Activated CD4-positive, alpha-beta T cell treated with anti-CD3 and anti-CD28 coated beads for 36 hours (primary cell): ENCODE measurements around the gene KDM8. TPM values are rescaled to one million over a fixed set of nuclear protein-coding genes. Genes with fewer than 3 reads are reported as not detected.
A peak's percentile ranks its signal among the peaks of the same experiment; 100 is the strongest.

ENCODE experiments used
- ATAC-seq: fragments of 200-7000 bp; cut with Tn5 transposase; one replicate; pipeline ENCODE4 v1.10.0; 2021; ENCODE audit warnings: mild to moderate bottlenecking, moderate library complexity
- CTCF ChIA-PET: fragments of 350-600 bp; sonication (Branson Sonifier 250); formaldehyde crosslinking; loops from one replicate; lab custom pipeline; 2021; ENCODE audit warnings: antibody characterized with exemption; lab: Charles Lee
- POLR2A ChIA-PET: fragments of 350-600 bp; sonication (Branson Sonifier 250); formaldehyde crosslinking; loops from one replicate; lab custom pipeline; 2021; ENCODE audit warnings: antibody characterized with exemption, inconsistent platforms; lab: Charles Lee
- DNase-seq: peaks from one replicate; pipeline ENCODE4 v3.0.0-alpha.2; 2020
- H3K27ac Mint-ChIP-seq: one replicate; pipeline ENCODE4 v1.8.0; 2021; ENCODE audit warnings: mixed read lengths
- H3K27me3 Mint-ChIP-seq: one replicate; pipeline ENCODE4 v1.8.0; 2021; ENCODE audit warnings: mixed read lengths
- H3K36me3 Mint-ChIP-seq: one replicate; pipeline ENCODE4 v1.8.0; 2021; ENCODE audit warnings: low read depth, mixed read lengths
- H3K4me1 Mint-ChIP-seq: one replicate; pipeline ENCODE4 v1.8.0; 2021; ENCODE audit warnings: mixed read lengths
- H3K4me3 Mint-ChIP-seq: one replicate; pipeline ENCODE4 v1.8.0; 2021; ENCODE audit warnings: mild to moderate bottlenecking, moderate library complexity, mixed read lengths
- H3K9me3 Mint-ChIP-seq: one replicate; pipeline ENCODE4 v1.8.0; 2021; ENCODE audit warnings: low read depth, mixed read lengths
- intact Hi-C, 2 experiments: fragments of 100-400 bp; cut with DNase I in 1 of 2; cut with micrococcal nuclease in 1 of 2; formaldehyde crosslinking; loops; one replicate each; pipeline versions ENCODE4 v1.14.2 to v1.15.1; 2022 to 2024; cut with DNase I, micrococcal nuclease
- total RNA-seq, 2 experiments: library from RNA; stranded (reverse); gene quantifications; one replicate each; pipeline ENCODE4 v1.2.3, GENCODE V29; 2021

KDM8 gene
- total RNA-seq, result 10 to 100 TPM in 1 of 2 experiments, 1 to 10 TPM in 1; 9.8 to 10.4 TPM

DNA sequence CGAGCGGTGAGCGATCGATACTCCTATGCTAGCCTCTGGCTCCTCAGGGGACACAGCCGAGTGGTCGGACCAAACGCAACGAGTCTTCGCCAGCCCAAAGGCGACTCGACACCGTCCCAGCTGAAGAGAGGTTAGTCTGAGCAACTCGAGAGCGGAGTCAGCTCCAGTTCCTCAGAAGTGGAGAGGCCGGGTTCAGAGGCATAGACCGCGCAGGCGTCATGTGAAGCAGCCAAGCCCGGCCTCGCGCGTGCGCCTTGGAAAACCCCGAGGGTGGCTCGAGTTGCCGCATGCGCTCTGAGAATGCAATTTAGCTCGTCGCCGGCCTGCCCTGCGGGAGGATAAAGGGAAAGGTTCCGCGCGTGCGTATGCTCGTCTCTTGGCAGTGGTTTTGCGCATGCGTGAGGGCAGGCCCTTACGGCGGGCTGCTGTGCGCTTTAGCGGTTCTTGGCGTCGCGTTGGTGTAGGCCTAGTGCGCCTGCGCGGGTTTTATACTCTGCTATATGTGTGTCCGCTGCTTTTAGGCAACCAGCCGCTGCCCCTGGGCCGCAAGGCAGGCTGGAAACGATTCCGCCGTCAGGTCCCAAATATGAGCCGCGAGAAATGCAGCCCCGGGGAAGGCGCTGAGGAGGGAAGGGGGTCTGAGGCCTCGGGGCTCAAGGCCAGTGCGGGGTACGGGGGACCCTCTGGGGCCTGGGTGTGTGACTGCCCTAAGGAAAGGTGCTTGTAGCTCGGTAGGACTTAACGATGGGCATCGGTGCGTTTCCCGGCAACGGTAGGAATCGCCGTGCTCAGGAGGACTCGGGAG is at the start of gene KDM8:
KDM8 (plus strand) TSS at position 20 of the 805 bp plus-strand sequence. CDS start 6,598 bp downstream, outside the sequence.
- peaks cover 3% of the 10 kb centered on the region for H3K36me3 Mint-ChIP-seq
- intact Hi-C loops, result loop anchor here (1.0 to 5.0 kb wide), 12 partner anchors 24 to 1946 kb away; partner anchors contain the start of genes APOBR (in 1 of the 2), CLN3 (in 1 of the 2), IL21R (in 1 of the 2) and KATNIP (in 1 of the 2)
- peak within 1 kb of the TSS; percentile 89 for H3K4me3 Mint-ChIP-seq
- no peaks in the 10 kb centered on the region for H3K27me3 Mint-ChIP-seq
- DNase-seq (peak; percentile 100), ATAC-seq (peak; percentile 90)
- CTCF ChIA-PET, result interaction anchor here (0.6 to 3.2 kb wide), 12 partner anchors 23 to 201 kb away, joined by 3 to 20 read pairs (median 4); no protein-coding TSS in a partner anchor
- peaks cover 3% of the 10 kb centered on the region for H3K9me3 Mint-ChIP-seq
- H3K27ac Mint-ChIP-seq, result peak within 1 kb of the TSS; percentile 100
- POLR2A ChIA-PET, result interaction anchor here (0.5 to 1.9 kb wide), 22 partner anchors 9 to 1823 kb away, joined by 3 to 8 read pairs (median 4); partner anchors contain the start of genes IL21R and NSMCE1
- H3K4me1 Mint-ChIP-seq, result peaks cover 46% of the 10 kb centered on the region

DNA sequence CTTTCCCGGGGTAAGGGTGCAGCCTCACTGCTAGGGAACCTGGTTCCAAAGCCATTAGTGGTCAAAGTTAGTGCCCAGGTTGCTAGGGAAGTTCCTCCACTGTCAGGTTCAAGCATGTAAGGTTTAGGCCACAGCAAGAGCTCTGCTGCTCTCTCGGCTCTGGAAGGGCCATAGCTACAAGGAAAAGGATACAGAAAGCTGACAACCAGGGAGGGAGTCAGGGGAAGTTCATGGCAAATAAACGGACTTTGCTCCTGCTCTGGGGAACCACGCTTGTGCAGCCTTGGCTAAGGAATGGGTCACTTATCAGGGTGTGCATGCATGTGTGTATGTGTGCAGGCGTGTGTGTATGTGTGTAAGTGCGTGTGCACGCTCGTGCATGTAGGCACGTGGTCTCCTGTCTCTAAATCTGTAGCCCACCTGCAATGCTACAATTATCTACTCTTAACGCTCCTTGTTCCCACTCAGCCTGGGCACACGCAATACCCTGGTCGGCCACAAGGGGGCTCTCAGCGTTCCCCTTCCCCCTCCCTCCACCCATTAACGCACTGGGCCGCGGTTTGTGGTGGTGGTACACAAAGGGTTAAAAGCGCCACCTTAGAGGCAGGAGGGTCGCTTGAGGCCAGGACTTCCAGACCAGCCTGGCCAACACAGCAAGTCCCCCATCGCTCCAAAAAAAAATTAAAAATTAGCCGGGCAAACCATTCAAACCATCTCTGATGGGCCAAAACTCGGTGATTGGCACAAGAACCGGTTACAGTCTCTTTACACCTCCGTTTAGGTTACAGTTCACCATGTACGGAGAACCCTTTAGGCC is 48.4 kb upstream of the KDM8 start:
- peaks cover 8% of the 10 kb centered on the region for H3K9me3 Mint-ChIP-seq
- peaks cover 9% of the 10 kb centered on the region for H3K4me1 Mint-ChIP-seq
- H3K36me3 Mint-ChIP-seq, result peaks cover 2% of the 10 kb centered on the region
- H3K27me3 Mint-ChIP-seq, result no peaks in the 10 kb centered on the region
- ATAC-seq (peak; percentile 87), DNase-seq (peak; percentile 86)
- ChIA-PET CTCF (interaction anchor here (0.6 to 5.0 kb wide), 26 partner anchors 11 to 628 kb away, joined by 3 to 37 read pairs (median 4); partner anchors contain the start of genes IL21R and KDM8), POLR2A (no interaction called here)
- intact Hi-C loops, result loop anchor here (1.0 kb wide), 4 partner anchors 14 to 302 kb away; partner anchors contain the start of gene KDM8 (in 1 of the 2)
- no peak overlapping the region for H3K4me3 Mint-ChIP-seq
- H3K27ac Mint-ChIP-seq, result no peak overlapping the region

DNA sequence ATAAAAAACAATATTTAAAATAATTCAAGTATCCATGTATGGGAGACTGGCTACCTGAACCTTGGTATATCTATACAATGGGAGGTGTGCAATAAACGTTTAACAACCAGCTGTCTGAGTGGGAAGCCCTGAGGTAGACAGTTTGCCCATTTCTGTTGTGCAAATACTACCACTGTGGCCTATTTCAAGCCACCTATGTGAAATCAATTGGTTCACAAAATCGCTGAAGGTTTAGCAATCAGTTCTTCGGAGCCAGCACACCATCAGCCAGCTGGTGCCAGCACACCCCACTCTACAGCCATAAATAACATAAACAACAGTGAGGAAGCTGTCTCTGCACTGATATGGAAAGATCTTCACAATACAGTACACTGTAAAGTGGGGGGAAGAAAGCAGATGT is 46.7 kb upstream of the KDM8 start:
- H3K36me3 Mint-ChIP-seq, result peaks cover 2% of the 10 kb centered on the region
- peaks cover 9% of the 10 kb centered on the region for H3K4me1 Mint-ChIP-seq
- H3K4me3 Mint-ChIP-seq, result no peak overlapping the region
- intact Hi-C loops, result no loop called here
- no peaks in the 10 kb centered on the region for H3K27me3 Mint-ChIP-seq
- CTCF ChIA-PET, result interaction anchor here (0.6 to 5.0 kb wide), 12 partner anchors 9 to 1442 kb away, joined by 3 to 37 read pairs (median 4); no protein-coding TSS in a partner anchor
- H3K9me3 Mint-ChIP-seq, result peaks cover 8% of the 10 kb centered on the region
- ATAC-seq (no peak), DNase-seq (no peak)
- POLR2A ChIA-PET, result no interaction called here
- H3K27ac Mint-ChIP-seq, result no peak overlapping the region

DNA sequence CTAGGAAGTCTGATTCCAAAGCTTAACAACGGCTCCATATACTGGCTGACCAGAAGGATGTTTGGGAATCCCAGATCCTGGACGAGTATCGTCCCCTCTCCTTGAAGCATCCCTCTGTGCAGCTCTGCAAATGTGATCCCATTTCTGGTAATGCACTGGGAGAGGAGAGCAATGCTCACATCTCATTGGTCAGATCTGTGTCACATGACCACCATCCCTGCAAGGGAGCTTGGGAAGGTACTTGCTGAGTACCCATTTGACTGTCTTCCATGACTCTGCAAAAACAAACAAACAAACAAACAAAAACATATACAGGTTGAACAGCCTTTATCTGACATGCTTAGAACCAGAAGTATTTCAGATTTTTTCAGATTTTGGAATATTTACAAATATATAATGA is 41.9 kb upstream of the KDM8 start:
- Mint-ChIP-seq H3K4me3 (no peak overlapping the region), H3K9me3 (peaks cover 15% of the 10 kb centered on the region), H3K36me3 (peaks cover 4% of the 10 kb centered on the region), H3K27me3 (no peaks in the 10 kb centered on the region), H3K4me1 (no peaks in the 10 kb centered on the region), H3K27ac (no peak overlapping the region)
- ATAC-seq, result no peak
- ChIA-PET CTCF (interaction anchor here (1.3 kb wide), 1 partner anchor 8 kb away, joined by 4 read pairs; no protein-coding TSS in a partner anchor), POLR2A (no interaction called here)
- intact Hi-C loops, result no loop called here
- DNase-seq, result no peak

DNA sequence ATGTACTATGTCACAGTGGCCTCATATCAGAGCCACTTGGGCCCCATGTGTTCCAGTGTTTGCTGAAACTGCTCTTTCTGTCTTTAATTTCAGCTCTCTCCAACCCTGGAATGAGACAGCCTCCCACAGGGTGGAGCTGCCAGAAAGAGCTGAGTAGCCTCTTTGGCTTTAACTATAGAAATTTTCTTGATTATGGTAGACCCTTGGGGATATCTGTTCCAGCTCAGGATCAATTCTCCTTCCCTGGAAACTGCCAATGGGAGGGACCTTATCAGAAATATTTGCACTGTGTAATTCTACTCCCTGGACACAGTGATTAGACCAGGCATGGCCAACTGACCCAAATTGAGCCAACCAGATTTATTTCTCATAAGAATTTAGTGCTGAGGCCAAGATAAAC is 39.0 kb upstream of the KDM8 start:
- DNase-seq (no peak), ATAC-seq (no peak)
- Mint-ChIP-seq H3K27me3 (no peaks in the 10 kb centered on the region), H3K4me3 (no peak overlapping the region), H3K4me1 (peaks cover 20% of the 10 kb centered on the region), H3K9me3 (peaks cover 7% of the 10 kb centered on the region), H3K36me3 (peaks cover 2% of the 10 kb centered on the region), H3K27ac (no peak overlapping the region)
- intact Hi-C loops, result no loop called here
- ChIA-PET CTCF (interaction anchor here (0.9 to 3.8 kb wide), 4 partner anchors 9 to 335 kb away, joined by 3 to 22 read pairs (median 4); no protein-coding TSS in a partner anchor), POLR2A (no interaction called here)

DNA sequence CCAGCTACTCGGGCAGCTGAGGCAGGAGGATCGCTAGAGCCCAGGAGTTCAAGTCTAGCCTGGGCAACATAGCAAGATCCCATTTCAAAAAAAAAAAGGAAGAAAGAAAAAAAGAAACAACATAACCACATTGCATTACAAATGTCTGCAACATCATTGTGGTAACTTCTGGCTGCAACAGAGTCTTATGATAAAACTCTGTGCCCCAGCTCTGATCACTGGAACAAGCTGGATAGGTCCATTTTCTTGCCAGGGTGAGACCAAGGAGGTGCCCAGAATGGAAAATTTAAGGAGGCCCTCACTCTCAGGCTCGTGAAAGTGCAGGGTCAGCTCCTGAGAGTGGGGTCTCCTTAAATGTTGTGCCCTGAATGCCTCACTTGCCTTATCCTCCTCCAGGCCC is 37.8 kb upstream of the KDM8 start:
- ATAC-seq, result no peak
- POLR2A ChIA-PET, result no interaction called here
- Mint-ChIP-seq H3K27me3 (no peaks in the 10 kb centered on the region), H3K4me3 (no peak overlapping the region), H3K4me1 (peaks cover 32% of the 10 kb centered on the region), H3K9me3 (peaks cover 7% of the 10 kb centered on the region), H3K27ac (no peak overlapping the region), H3K36me3 (peaks cover 2% of the 10 kb centered on the region)
- DNase-seq, result no peak
- CTCF ChIA-PET, result interaction anchor here (0.5 to 3.8 kb wide), 5 partner anchors 10 to 185 kb away, joined by 3 to 22 read pairs (median 4); no protein-coding TSS in a partner anchor
- intact Hi-C loops, result loop anchor here in 1 of 2 experiments (5.0 kb wide), 1 partner anchor 37 kb away; the partner anchor contains the start of gene KDM8

DNA sequence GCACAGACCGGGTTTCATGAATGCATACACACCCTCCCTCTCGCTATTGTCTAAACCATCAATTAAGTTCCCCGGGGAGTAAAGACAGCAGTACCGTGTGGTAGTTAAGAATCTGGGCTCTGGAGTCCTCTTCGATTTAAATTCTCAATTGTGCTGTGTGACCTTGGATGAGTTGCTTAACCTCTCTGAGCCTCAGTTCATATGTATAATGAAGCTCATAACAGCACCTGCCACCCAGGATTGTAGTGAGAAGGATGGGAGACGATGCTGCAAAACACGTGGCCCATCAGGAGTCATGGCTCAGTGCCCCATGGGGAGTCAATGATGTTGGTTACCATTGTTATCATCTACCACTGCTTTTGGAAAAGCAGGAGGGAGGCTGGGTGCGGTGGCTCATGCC is 34.5 kb upstream of the KDM8 start:
- H3K36me3 Mint-ChIP-seq, result peaks cover 2% of the 10 kb centered on the region
- intact Hi-C loops, result loop anchor here (1.0 to 5.0 kb wide), 3 partner anchors 13 to 35 kb away; partner anchors contain the start of gene KDM8 (in 2 of the 2)
- H3K4me3 Mint-ChIP-seq, result no peak overlapping the region
- no peak overlapping the region for H3K27ac Mint-ChIP-seq
- DNase-seq (no peak), ATAC-seq (no peak)
- CTCF ChIA-PET, result interaction anchor here (0.7 to 2.7 kb wide), 8 partner anchors 9 to 522 kb away, joined by 3 to 14 read pairs (median 4); no protein-coding TSS in a partner anchor
- H3K27me3 Mint-ChIP-seq, result no peaks in the 10 kb centered on the region
- peaks cover 10% of the 10 kb centered on the region for H3K9me3 Mint-ChIP-seq
- peaks cover 60% of the 10 kb centered on the region for H3K4me1 Mint-ChIP-seq
- POLR2A ChIA-PET, result interaction anchor here (0.5 to 1.3 kb wide), 2 partner anchors 31 to 127 kb away, joined by 3 to 4 read pairs; no protein-coding TSS in a partner anchor

DNA sequence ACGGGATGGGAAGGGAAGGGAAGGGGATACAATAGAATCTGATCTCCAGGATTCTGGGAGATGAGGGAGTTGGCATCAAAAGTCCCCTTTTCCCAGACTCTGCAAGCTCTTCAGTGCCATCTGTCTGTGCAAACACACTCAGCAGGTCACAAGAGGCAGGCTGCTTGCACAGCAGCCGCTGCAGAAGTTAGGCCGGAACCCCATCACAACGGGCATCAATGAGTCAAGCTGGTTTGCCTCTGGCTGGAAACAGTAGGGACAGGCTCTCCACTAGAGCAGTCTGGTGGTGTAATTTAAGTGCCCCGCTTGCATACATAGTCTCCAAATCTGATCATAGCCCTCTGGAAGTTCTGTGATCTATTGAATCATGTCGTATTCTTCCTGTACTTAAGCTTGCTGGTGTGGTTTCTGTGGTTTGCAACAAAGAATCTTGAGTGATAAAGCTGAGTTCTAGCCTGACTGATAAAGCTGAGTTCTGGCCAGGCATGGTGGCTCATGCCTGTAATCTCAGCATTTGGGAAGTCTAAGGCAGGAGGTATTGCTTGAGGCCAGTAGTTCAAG is 33.7 kb upstream of the KDM8 start:
- Mint-ChIP-seq H3K4me3 (peak overlapping the region; percentile 3), H3K9me3 (peaks cover 10% of the 10 kb centered on the region), H3K4me1 (peaks cover 68% of the 10 kb centered on the region), H3K27ac (peak overlapping the region; percentile 74), H3K27me3 (no peaks in the 10 kb centered on the region), H3K36me3 (peaks cover 2% of the 10 kb centered on the region)
- CTCF ChIA-PET, result interaction anchor here (0.7 to 2.7 kb wide), 17 partner anchors 8 to 281 kb away, joined by 3 to 18 read pairs (median 5); partner anchors contain the start of gene KDM8
- intact Hi-C loops, result loop anchor here (1.0 to 5.0 kb wide), 3 partner anchors 14 to 34 kb away; partner anchors contain the start of gene KDM8 (in 2 of the 2)
- DNase-seq (peak; percentile 86), ATAC-seq (peak; percentile 92)
- POLR2A ChIA-PET, result interaction anchor here (0.5 to 1.3 kb wide), 9 partner anchors 19 to 237 kb away, joined by 3 to 5 read pairs (median 4); partner anchors contain the start of gene KDM8

DNA sequence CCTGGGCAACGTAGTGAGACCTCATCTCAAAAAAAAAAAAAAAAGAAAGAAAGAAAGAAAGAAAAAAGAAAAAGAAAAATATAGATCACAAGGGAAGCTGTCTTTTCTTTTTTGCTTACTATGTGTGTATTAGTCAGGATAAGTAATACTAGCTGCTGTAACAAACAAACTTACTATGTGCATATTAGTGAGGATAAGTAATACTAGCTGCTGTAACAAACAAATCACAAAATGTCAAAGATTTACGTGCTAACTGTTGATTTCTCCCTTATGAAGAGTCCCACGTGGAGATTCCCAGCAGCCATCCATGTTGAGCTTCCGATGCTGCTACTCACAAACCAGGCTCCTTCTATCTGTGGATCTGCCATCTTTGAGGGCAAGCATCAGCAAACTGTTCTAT is 31.7 kb upstream of the KDM8 start:
- no peak for ATAC-seq
- Mint-ChIP-seq H3K27me3 (no peaks in the 10 kb centered on the region), H3K4me1 (peaks cover 83% of the 10 kb centered on the region), H3K9me3 (peaks cover 10% of the 10 kb centered on the region), H3K36me3 (peaks cover 2% of the 10 kb centered on the region), H3K27ac (no peak overlapping the region), H3K4me3 (no peak overlapping the region)
- DNase-seq, result no peak
- ChIA-PET POLR2A (interaction anchor here (0.7 kb wide), 1 partner anchor 22 kb away, joined by 3 read pairs; no protein-coding TSS in a partner anchor), CTCF (interaction anchor here (0.9 to 1.8 kb wide), 5 partner anchors 8 to 151 kb away, joined by 3 to 5 read pairs (median 4); no protein-coding TSS in a partner anchor)
- intact Hi-C loops, result no loop called here

DNA sequence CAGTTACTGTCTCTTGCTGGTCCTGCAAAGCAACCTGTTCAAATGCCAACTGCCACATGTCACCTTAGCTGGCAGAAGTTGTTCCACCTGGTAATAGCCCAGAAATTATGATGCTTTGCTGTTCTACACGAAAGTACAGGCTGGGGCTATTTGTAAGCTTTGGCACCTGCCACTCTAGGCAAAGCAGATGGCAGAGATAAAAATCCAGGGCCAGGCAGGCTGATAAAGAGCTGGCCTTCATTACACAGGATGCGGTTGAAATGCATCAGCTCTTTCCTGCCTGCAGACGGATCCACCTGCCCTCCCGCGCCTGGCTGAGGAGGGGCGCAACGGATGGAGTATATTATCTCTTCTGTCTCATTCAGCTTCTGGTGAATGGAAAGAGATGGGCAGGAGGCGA is 29.3 kb upstream of the KDM8 start:
- no peaks in the 10 kb centered on the region for H3K27me3 Mint-ChIP-seq
- peaks cover 88% of the 10 kb centered on the region for H3K4me1 Mint-ChIP-seq
- H3K27ac Mint-ChIP-seq, result peak overlapping the region; percentile 76
- intact Hi-C loops, result no loop called here
- ChIA-PET CTCF (interaction anchor here (0.6 to 2.8 kb wide), 5 partner anchors 16 to 194 kb away, joined by 3 to 10 read pairs (median 3); no protein-coding TSS in a partner anchor), POLR2A (no interaction called here)
- H3K36me3 Mint-ChIP-seq, result peaks cover 2% of the 10 kb centered on the region
- ATAC-seq (peak; percentile 34), DNase-seq (peak; percentile 72)
- no peak overlapping the region for H3K4me3 Mint-ChIP-seq
- peaks cover 10% of the 10 kb centered on the region for H3K9me3 Mint-ChIP-seq
